GM18909 (cell line): ENCODE measurements around the gene CMIP.

Experiments
- ATAC-seq: cut with Tn5 transposase; IDR thresholded peaks from one replicate; pipeline ENCODE4 v1.9.1; 2021; ENCODE audit warnings: mild to moderate bottlenecking; ENCODE audit not compliant: unreplicated experiment, poor library complexity

The CMIP gene

DNA sequence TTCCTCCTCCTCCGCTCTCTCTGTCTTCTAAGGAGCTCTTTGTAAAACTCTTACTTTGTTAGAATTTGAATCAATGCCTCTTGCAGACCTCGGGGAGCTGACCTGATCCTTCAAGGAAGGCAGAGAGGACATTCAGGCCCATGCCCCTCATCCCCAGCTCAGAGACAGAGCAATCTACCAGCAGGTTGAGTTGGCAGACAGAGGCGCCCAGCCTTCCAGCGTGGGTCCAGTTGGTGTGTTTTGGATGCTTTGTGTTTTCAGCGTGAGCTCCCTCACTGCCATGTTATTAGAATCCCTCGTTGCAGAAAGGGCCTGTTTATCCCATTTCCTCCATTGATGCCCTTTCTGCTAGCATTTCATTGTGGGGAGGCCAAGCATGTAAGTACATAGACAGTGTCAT, 167.1 kb downstream of the CMIP start:
- ATAC-seq = no peak

DNA sequence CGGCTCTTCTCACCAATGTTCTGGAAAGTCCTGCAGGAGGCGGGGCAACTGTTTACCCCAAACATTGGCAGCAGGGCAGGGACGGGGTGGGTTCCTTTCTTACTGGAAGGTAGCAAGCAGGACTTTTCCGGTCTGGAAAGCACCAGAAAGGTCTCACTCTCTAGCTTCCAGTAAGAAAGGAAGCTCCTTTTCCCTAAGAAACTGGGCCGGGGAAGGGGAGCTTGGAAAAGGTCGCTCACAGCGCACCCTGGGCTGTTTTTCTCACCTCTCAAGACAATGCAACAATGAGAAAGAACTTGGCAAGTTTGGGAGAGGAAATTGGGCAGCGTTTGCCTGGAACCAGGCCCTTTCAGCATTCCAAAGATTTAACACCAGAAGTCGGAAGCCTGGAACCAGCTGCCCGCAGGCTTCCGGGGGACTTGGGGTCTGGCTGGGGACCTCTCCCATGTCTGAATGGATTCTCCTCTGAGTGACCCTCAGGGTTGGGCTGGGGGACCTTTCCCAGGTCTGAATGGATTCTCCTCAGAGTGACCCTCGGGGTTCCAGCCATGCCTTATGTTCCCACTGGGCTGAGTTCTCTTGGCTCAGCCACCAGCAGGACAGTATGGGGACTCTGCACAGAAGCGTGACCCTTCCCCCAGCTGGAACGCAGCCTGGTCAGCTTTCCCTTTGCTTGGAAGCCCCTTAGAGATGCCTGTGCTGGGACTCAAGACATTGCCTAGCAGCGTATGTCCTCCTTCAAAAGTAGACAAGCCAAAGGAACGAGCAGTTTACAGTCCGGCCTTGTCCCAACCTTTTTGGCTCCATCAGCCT, 167.9 kb downstream of the CMIP start:
- no peak for ATAC-seq

DNA sequence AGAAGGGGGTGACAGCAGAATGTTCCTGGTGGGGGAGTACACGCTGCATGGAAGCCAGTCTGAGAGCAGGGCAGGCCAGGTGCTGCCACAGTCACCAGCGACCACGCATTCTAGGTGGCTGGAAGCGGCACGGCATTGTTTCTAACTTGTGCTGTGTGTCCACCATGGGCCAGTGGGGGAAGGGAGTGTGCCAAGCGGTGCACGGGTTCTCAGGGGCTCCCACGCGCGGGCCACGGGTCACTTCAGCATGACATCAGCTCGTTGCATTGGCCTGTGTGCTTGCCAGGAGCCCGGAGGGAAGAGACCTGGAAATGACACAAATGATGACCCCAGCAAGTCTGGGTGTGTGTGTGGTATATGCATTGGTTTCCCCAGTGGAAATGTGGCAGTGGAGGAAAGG, 169.6 kb downstream of the CMIP start:
- no peak for ATAC-seq

DNA sequence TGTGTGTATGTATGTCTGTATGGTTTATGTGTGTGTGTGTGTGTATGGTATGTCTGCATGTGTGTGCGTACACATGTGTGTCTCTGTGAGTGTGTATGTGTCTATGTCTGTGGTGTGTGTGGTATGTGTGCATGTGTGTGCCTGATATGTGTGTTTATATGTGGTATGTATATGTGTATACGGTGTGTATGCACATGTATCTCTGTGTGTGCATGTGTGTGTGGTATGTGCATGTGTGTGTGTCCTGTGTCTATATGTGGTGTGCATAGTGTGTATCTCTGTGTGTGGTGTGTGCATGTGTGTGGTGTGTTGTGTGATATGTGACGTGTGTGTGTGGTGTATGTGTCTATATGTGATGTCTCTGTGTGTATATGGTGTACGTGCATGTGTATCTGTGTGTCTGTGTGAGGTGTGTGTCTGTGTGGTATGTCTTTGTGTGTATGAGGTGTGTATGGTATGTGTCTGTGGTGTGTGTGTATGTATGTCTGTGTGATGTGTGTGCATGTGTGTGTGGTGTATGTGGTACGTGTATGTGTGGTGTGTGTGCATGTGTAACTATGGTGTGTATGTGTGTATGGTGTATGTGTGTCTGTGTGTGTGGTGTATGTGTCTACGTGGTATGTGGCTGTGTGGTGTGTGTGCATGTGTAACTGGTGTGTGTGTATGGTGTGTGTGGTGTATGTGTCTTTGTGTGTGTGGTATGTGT, 170.2 kb downstream of the CMIP start:
- no peak for ATAC-seq

DNA sequence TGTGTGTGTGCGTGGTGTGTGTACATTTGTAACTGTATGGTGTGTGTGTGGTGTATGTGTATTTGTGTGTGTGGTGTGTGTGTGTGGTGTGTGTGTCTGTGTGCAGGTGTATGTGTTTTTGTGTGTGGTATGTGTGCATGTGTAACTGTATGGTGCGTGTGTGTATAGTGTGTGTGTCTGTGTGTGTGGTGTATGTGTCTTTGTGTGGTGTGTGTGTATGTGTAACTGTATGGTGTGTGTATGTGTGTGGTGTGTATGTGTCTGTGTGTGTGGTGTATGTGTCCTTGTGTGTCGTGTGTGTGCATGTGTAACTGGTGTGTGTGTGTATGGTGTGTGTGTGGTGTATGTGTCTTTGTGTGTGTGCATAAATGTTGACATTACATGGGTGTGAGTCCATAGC, 170.8 kb downstream of the CMIP start:
- no peak for ATAC-seq

DNA sequence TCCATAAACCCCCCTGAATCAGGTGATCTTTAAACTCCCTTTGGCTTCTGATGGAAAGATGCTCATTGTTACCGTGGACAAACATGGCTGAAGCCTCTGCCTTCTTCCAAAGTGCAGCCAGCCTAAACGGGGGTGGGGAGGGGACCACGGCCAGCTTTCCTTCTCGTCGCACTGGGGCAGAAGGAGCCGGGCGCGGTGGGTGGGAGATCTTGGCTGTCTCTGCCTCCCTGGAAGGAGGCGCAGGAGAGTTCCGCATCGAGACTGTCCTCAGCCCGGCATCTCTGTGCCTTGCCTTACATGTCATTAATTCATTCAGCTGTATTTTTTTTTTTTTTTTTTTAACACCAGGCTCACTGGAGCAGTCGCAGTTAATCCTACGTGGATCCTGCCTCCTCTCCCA, 171.2 kb downstream of the CMIP start:
- no peak for ATAC-seq

DNA sequence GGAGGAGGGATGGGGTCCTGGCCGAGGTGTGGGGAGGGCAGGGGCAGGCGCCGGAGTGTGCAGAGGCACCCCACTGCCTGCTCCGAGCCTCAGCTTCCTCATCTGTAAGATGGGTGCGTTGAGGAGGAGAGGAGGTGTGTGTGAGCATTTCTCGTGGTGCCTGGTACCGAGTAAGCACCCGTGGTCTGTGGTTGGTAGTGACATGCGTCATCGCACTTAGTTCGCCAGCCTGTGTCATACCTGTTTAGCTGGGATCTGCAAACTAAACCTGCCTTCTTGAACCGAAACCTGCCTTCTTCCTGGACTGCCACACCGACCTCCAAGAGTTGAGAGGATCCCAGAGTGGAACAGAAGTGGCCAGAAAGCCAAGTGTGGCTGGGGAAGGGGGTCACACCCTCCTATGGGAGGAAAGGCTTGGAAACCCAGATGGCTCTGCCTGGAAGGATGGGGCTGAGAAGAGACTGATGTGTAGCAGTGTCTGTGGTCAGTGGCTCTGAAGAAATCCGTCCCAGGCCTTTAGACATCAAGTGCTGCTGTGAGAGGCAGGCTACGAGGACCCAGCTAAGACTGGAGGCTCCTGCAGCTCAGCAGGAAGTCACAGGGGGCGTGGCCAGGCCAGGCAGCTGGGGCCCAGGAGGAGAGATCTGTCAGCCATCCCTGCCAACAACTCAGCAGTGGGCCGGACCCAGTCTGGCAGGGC, 171.9 kb downstream of the CMIP start:
- ATAC-seq = peak; percentile 89

DNA sequence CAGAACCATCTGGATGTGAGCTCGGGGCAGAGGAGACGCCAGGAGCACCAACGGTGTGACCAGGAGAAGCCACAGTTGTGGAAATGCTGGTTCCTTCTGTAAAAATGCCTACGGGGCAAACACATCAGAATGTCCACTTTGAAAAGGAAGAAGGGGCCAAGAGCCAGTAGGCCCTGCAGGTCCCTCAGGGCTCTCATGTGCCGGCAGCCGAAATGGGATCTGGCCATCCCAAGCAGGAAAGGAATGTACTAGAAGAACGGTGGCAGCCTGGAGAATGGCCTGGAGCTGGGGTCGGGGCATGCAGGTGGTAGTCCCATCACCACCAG, 172.4 kb downstream of the CMIP start:
- no peak for ATAC-seq

DNA sequence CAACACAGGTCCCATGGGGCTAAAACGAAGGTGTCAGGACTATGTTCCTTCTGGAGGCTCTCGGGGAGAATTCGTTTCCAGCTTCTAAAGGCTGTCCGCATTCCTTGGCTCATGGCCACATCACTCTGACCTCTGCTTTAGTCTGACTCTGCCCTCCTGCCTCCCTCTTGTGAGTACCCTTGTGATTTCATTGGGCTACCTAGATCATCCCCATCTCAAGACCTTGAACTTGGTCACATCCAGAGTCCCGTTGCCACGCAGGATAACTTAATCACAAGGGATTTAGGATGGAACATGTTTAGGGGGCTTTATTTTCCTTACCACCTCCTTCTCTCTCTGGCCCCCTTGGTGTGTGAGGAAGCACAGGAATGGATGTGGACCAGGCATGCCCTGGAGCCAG, 173.6 kb downstream of the CMIP start:
- ATAC-seq = no peak

DNA sequence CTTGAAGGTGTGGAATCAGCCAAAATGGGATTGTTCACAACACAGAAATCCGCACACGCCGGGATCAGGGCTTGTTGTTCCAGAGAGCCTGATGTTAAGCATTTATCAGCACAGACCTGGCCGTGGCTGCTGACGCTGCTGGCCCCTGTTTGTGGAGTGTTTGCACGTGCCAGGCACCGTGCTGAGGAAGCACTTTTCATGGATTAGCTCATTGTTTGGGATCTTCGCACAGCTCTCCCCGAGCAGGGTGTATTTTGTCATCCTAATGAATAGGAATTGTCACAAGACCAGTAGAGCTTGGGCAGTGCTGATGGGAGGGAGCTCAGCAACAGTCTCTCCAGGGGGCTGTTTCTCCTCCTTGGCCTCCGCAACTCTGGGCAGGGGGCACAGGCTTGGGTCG, 174.1 kb downstream of the CMIP start:
- ATAC-seq = no peak

DNA sequence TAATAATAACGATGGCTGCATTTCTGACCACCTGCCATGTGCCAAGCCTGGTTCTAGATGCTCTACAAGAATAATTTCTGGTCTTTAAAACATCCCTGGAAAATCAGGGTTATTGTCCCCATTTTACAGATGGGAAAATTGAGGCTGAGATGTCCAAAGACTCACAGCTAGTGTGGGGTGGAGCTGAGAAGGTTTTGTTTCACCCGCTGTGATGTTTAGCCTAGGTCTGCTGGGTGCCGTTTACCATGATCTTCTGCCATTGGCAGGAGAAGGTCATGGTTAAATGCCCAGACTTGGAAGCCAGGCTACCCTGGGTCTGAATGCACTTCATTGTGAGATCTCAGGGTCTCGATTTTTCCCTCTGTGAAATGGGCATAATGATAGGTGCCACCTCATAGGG, 175.4 kb downstream of the CMIP start:
- no peak for ATAC-seq

DNA sequence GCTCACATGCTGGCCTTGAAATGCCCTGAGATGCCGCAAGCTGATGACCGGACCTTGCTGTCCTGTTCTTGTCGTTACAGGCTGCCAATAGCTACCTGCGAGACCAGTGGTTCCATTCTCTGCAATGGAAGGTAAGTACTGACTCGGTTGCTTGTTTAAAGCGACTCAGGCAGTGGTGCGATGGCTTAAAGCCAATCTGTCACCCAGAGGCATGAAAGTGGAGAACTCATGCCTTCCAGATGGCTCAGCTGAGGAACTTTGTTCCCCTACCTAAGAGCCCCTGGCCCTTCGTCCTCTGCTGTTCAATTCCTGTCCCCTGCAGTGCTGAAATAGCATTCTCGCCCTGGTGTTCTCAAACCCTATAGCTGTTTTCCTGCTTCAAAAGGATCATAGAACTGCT, 176.2 kb downstream of the CMIP start:
- no peak for ATAC-seq

DNA sequence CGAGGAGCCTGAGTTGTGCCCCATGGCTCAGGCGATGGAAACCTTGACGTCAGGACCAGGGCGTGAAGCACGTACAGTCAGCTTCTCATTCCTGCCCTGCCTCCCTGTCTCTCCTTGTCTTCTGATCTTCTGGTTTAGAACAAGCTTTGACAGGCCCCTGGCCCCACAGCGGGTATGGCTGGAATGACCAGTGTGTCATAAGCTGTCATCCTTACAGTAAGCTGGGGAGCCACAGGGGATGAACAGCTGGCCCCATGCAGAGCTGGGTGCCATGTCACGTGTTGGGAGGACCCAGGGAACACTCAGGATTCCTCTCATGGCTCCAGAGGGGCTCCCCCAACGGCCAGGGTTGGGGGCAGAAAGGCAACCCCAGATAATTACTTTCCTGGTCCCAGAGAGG, 176.9 kb downstream of the CMIP start:
- no peak for ATAC-seq

DNA sequence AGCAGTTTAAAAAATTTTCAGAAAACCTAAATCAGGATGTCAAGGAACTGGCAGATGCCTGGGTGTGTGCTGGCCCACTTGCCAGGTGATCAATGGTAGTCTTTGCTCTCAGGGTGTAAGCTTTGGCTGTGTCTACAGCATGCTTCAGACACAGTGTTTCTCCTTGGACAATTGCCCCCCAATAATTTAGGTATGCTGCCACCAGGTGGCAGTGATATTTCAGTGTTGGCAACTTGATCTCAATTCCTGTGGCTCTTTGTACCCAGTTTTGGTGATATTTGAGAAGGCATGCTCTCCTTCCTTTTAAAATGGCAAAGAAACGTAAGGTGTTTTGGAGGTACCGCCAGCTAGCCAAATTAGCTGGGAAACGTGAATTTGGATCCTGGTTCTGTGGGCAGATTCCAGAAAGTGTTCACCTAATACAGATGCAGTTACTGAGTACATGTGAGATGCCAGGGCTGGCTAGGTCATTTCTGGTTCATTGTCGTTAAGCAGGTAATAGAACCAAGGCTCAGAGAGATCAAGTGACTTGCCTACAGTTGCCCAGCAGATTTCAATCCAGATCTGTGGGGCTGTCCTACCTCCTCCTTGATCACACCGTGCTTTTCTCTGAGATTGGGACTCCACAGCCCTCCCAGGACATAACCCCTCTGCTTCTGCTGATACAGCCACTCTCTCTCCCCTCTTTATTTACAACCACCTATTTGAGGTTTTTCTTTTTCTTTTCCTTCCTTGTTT, 178.9 kb downstream of the CMIP start:
- ATAC-seq = no peak

DNA sequence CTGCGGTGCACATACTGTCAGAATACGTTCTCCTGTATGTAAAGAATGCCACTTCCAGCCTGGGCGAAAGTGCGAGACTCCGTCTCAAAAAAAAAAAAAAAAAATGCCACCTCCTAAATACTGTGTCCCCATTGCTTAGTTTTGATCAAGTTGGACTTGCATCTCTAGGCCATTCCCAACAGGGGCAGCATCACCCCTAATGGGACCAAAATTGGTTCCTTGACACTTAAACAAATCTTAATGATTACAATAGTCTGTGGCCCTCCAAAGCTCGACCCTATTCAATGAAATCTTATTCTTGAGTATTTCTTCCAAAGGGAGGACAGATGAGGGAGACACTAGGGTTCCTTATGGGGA, 179.8 kb downstream of the CMIP start:
- ATAC-seq = no peak

DNA sequence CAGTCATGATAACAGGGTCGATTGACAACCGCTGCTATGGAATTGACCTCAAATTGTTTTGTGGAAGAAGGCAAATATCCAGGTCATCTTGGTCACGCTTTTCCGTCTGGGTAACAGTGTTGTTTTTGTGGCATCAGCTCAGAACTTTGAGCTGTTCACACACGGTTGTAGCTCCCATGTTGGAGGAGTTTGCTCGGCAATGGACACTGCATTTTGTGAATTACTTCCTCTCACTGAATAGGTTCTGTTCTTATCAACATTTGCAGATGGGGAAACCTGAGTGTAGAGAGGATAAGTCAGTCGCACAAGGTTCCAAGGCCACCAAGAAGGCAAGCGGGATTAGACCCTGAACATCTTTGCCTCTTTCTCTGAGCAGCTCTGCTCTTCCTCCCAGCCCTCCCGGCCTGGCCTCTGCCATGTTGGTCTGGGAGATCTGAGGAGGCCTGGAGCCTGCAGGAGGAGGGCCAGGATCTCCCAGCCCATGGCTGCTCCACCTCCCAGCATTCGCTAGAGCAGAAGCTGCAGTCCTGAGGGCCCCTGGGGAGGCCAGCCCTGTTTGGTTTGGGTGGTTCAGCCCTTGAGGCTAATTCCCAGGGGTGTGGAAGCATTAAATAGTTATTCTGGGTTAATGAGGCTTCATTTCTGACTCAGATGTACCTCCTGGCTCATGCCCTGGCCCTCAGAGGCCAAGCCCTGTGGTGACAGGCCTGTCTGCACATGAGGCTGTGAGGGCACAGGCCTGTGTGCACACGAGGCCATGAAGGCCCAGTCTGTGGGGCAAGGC, 180.3 kb downstream of the CMIP start:
- peak; percentile 38 for ATAC-seq

DNA sequence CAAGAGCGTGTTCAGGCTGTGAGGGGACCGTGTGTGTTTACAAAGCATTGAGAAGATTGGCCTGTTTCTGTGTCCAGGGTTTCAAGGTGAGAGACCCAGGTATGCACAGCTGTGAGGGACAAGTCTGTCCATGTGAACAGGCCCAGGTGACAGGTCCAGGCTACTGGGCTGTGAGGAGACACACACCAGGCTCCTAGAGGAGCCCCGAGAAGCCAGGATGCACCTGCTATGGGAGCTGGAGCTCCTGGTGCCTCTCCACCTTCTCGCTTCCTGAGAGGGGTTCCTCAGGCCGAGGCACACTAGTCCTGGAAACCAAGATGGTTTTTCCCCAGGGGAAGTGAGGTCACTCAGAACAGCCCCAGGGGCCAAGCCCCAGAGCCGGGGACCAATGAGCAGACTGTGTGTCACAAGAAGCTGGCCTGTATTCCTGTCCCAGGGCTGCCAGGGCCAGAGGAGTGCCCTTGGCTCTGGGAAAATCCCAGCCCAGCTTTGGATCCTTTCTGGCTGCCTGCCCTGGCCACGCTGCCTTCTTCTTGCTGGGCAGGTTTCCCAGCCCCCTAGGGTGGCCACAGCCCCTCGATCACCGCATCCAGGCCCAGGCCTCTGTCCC, 181.0 kb downstream of the CMIP start:
- peak; percentile 49 for ATAC-seq

DNA sequence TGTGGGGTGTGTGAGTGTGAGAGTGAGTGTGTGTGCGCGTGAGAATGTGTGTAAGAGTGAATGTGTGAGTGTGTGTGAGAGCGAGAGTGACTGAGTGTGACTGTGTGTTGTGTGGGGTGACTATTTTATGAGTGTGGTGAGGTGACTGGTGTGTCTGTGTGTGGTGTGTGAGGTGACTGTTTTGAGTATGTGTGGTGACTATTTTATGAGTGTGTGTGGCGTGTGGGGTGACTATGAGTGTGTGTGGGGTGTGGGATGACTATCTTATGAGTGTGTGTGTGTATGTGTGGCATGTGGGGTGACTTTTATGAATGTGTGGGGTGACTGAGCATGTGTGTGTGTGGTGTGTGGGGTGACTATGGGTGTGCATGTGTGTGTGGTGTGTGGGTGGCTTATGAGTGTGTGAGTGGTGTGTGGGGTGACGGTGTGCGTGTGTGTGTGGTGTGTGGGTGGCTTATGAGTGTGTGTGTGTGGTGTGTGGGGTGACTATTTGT, 181.6 kb downstream of the CMIP start:
- no peak for ATAC-seq

DNA sequence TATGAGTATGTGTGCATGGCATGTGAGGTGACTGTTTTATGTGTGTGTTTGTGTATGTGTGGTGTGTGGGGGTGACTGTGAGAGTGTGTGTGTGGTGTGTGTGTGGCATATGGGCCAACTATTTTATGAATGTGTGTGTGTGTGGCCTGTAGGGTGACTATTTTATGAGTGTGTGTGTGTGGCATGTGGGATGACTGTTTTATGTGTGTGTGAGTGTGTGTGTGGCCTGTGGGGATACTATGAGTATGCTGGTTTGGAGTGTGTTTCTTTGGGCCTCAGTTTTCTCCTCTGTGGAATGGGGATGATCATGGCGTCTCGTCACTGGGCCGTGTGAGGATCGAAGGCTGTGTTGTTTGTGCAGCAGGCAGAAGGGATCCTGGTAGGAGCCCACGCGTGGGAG, 182.4 kb downstream of the CMIP start:
- no peak for ATAC-seq
